SKM-1 treated with dmso at 0.1 percent for 144 hours (cell line): ENCODE measurements around the gene ERN2.
A peak's percentile ranks its signal among the peaks of the same experiment; 100 is the strongest.
"Not testable (repeated sequence)": the region's sequence is repeated elsewhere in the genome, so short reads cannot be mapped to it uniquely, and the experiment has no call there.

Source experiments
- DNase-seq: peaks from one replicate; lab custom pipeline; 2025; ENCODE audit not compliant: unreplicated experiment; lab: John Stamatoyannopoulos, UW

The ERN2 gene

GRCh38 chr16:23722613-23723240 is 9.7 kb upstream of the ERN2 start:
- not testable (repeated sequence) for DNase-seq

- no peak for DNase-seq
Observed at GRCh38 chr16:23716484-23716883, 3.5 kb upstream of the ERN2 start.

GRCh38 chr16:23711785-23712184 is 1.2 kb downstream of the ERN2 start:
- DNase-seq = no peak

- DNase-seq = no peak
Observed at GRCh38 chr16:23710504-23710903, 2.5 kb downstream of the ERN2 start.

DNA sequence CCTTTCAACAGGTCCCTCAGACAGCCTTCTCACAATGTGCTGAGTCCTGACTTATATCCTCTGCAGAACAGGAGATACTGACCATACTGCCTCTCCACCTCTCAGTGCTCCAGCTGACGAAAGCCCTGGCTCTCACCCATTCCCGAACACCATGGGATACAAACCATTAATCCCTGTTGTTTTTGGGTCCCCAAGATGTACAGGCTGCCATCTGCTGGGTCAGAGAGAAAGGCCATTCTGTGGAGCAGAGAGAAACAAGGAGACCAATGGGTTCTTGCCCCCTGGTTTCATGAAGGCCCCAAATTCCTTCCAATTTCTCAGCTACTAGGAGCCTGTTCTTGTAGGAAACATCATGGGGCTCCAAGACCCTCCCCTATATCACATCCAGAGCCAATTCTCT is 3.0 kb downstream of the ERN2 start:
- no peak for DNase-seq

DNA sequence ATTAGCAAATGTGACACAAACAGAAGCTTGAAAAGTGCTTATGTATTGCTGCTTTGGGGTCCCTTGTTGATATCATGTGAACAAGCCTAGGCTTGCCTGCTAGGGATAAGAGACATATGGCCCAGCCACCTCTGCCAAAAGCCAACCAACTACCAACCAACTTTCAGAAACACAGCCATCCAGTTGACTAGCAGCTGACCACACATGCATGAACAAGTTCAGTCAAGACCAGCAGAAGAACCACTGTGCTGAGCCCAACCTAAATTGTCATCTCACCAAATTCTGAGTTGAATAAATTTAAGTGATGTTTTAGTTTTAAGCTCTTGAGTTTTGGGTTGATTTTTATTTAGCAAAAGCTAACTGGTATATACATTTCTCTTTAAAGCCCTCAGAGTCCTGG is 3.5 kb downstream of the ERN2 start:
- no peak for DNase-seq

DNA sequence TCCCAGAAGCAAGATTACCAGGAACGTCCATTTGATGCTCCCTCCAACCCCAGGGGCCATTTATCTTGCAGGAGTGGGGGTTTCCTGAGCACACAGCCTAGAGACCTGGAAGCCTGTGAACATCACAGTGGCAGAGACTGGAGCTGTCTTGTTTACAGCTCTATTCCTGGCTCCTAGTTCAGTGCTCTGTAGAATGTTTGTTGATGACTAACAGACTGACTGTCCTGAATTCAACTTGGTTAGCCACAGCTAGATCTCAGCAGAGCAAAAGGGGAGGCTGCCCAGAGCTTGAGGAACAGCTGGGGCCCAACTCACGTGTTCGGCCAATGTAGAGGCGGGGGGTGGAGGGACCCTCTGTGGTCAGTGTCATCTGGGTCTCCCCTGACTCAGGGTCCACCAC is 6.6 kb downstream of the ERN2 start:
- no peak for DNase-seq

DNA sequence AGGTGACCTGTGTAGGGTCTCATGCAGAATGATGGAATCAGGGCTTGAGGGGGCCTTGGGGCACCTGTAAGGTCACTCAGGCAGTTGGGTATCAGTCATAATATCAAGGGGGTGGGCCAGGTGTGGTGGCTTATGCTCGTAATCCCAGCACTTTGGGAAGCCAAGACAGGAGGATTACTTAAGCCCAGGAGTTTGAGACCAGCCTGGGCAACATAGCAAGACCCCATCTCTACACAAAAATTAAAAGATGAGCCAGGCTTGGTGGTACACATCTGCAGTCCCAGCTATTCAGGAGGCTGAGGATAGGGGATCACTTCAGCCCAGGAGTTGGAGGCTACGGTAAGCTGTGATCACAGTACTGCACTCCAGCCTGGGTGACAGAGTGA is 7.5 kb downstream of the ERN2 start:
- DNase-seq = no peak

GRCh38 chr16:23704772-23705516 is 8.1 kb downstream of the ERN2 start:
- DNase-seq = no peak

GRCh38 chr16:23702951-23703350 is 10.1 kb downstream of the ERN2 start:
- DNase-seq = no peak

GRCh38 chr16:23701045-23701444 is 12.0 kb downstream of the ERN2 start:
- no peak for DNase-seq

GRCh38 chr16:23700509-23700908 is 12.5 kb downstream of the ERN2 start:
- DNase-seq = no peak

- DNase-seq = no peak
Observed at GRCh38 chr16:23700093-23700492, 12.9 kb downstream of the ERN2 start.

DNA sequence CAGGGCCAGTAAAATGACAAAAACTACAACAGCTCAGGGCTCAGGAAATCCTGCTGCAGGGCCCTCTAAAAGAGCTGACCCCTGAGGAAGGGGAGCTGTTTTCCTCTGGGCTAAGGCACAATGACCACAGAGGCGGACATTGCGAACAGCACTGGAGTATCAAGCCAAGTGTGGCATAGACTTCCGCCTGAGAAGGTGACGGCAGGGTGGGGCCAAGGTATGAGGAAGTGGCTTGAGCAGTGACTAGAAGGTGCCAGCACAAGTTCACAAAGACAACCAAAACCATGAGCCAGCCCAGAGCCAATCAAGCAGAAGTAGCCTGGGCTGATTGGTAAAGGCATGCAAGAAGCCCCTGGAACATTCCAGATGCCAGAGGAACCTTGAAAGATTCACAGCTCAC is 13.9 kb downstream of the ERN2 start:
- peak; percentile 58 for DNase-seq

GRCh38 chr16:23695756-23696155 is 17.3 kb downstream of the ERN2 start:
- no peak for DNase-seq

GRCh38 chr16:23694644-23695373 is 18.2 kb downstream of the ERN2 start:
- DNase-seq = no peak

- no peak for DNase-seq
Observed at GRCh38 chr16:23694265-23694643, 18.8 kb downstream of the ERN2 start.

- DNase-seq = no peak
Observed at GRCh38 chr16:23692190-23692837, 20.7 kb downstream of the ERN2 start.

- no peak for DNase-seq
Observed at GRCh38 chr16:23691483-23692189, 21.4 kb downstream of the ERN2 start.

DNA sequence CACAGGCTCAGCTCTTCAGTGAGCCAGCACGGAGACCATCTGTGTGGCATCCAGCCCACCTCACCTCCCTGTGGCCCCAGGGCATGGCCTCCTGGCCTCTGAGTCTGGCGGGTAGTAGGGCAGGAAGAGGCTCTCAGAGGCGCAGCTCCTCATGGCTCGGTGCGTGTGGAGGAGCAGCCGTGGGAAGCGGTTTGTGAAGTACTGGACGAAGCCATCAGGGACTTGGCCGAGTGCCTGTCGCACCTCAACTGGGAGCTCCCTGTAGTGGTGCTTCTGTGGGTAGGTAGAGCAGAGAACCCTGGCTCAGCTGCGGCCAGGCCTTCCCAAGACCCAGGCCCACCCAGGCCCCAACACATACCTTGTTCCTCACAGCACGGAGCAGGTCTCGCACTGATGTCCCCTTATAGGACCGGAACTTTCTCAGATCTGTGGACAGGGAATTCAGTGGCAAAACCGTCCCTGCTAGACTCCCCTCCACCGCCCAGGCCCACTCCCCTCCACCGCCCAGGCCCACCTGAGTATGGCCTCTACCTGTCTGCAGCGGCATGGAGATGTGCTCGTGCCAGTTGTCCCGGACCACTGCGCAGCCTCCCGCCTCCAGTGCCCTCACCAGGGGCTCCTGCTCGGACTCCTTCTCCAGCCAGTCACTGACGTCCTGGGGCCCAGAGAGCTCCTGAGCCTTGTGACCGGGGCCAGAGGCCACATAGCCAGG is 22.1 kb downstream of the ERN2 start:
- no peak for DNase-seq
